ENCODE data around the gene PDE2A.

The PDE2A gene

GRCh38 chr11:72661486-72661885 lies 12.7 kb downstream of the PDE2A start:
- DNase-seq (ENCODE audit: low read depth in 2 of 2, low spot score in 1 of 2), result no peak

GRCh38 chr11:72658989-72659640 lies 15.1 kb downstream of the PDE2A start:
- DNase-seq (ENCODE audit: low read depth in 2 of 2, low spot score in 1 of 2), result no peak

- DNase-seq (ENCODE audit: low read depth in 2 of 2, low spot score in 1 of 2), result no peak
Measured at GRCh38 chr11:72657411-72658100, 16.7 kb downstream of the PDE2A start.

GRCh38 chr11:72655896-72656464 lies 18.2 kb downstream of the PDE2A start:
- DNase-seq (ENCODE audit: low read depth in 2 of 2, low spot score in 1 of 2), result no peak

- no peak for DNase-seq (ENCODE audit: low read depth in 2 of 2, low spot score in 1 of 2)
Measured at GRCh38 chr11:72655014-72655413, 19.2 kb downstream of the PDE2A start.

GRCh38 chr11:72653649-72654048 lies 20.6 kb downstream of the PDE2A start:
- DNase-seq (ENCODE audit: low read depth in 2 of 2, low spot score in 1 of 2), result no peak

- DNase-seq (ENCODE audit: low read depth in 2 of 2, low spot score in 1 of 2), result no peak
Measured at GRCh38 chr11:72652873-72653630, 21.2 kb downstream of the PDE2A start.

GRCh38 chr11:72652133-72652532 lies 22.1 kb downstream of the PDE2A start:
- DNase-seq (ENCODE audit: low read depth in 2 of 2, low spot score in 1 of 2), result no peak

- no peak for DNase-seq (ENCODE audit: low read depth in 2 of 2, low spot score in 1 of 2)
Measured at GRCh38 chr11:72649215-72649976, 24.8 kb downstream of the PDE2A start.

- no peak for DNase-seq (ENCODE audit: low read depth in 2 of 2, low spot score in 1 of 2)
Measured at GRCh38 chr11:72648384-72649136, 25.7 kb downstream of the PDE2A start.

GRCh38 chr11:72647882-72648281 lies 26.3 kb downstream of the PDE2A start:
- DNase-seq (ENCODE audit: low read depth in 2 of 2, low spot score in 1 of 2), result no peak

GRCh38 chr11:72646472-72646871 lies 27.8 kb downstream of the PDE2A start:
- no peak for DNase-seq (ENCODE audit: low read depth in 2 of 2, low spot score in 1 of 2)

GRCh38 chr11:72646024-72646423 lies 28.2 kb downstream of the PDE2A start:
- no peak for DNase-seq (ENCODE audit: low read depth in 2 of 2, low spot score in 1 of 2)

- no peak for DNase-seq (ENCODE audit: low read depth in 2 of 2, low spot score in 1 of 2)
Measured at GRCh38 chr11:72643547-72643946, 30.7 kb downstream of the PDE2A start.

- DNase-seq (ENCODE audit: low read depth in 2 of 2, low spot score in 1 of 2), result peak in 1 of 2 donors; percentile 11
Measured at GRCh38 chr11:72642884-72643522, 31.2 kb downstream of the PDE2A start.

- DNase-seq (ENCODE audit: low read depth in 2 of 2, low spot score in 1 of 2), result no peak
Measured at GRCh38 chr11:72642043-72642883, 32.0 kb downstream of the PDE2A start.

GRCh38 chr11:72641522-72642042 lies 32.6 kb downstream of the PDE2A start:
- DNase-seq (ENCODE audit: low read depth in 2 of 2, low spot score in 1 of 2), result no peak

GRCh38 chr11:72639502-72640375 lies 34.5 kb downstream of the PDE2A start:
- DNase-seq (ENCODE audit: low read depth in 2 of 2, low spot score in 1 of 2), result no peak
